IMR-90 (cell line): Measurements from ENCODE around the gene FNDC3B. TPM values are rescaled to one million over a fixed set of nuclear protein-coding genes. Genes with fewer than 3 reads are reported as not detected.
A peak's percentile ranks its signal among the peaks of the same experiment; 100 is the strongest.

Experiments used
- ATAC-seq: fragments of 200-7000 bp; cut with Tn5 transposase; 2 replicates; pipeline ENCODE4 v1.9.1; 2020; ENCODE audit warnings: low read depth, mild to moderate bottlenecking, moderate library complexity
- BruUV-seq: library from RNA; stranded (reverse); fragments of 400-500 nt; replicated peaks from 2 replicates; lab custom pipeline; 2021; lab: Mats Ljungman, UMichigan
- CTCF ChIA-PET: fragments of 300-600 bp; formaldehyde crosslinking; extraction: SDS; loops from one replicate; lab custom pipeline; 2021; ENCODE audit warnings: antibody characterized with exemption; lab: Yijun Ruan, JAX
- POLR2A ChIA-PET: fragments of 300-600 bp; sonication (Branson Sonifier 250); formaldehyde crosslinking; loops from one replicate; lab custom pipeline; 2022; ENCODE audit warnings: antibody characterized with exemption; ENCODE audit not compliant: unreplicated experiment; lab: Charles Lee
- DNase-seq: peaks from one replicate; pipeline ENCODE4 v3.0.0; 2013
- H2AFZ ChIP-seq: replicated peaks from 2 replicates; pipeline ENCODE3; 2013; ENCODE audit warnings: low read length, mild to moderate bottlenecking; ENCODE audit not compliant: poor library complexity
- H2AK5ac ChIP-seq: 2 replicates; pipeline ENCODE4 v1.6.1; 2013; ENCODE audit warnings: low read depth, low read length, inconsistent platforms
- H2AK9ac ChIP-seq: replicated peaks from 2 replicates; pipeline ENCODE3; 2013; ENCODE audit warnings: mild to moderate bottlenecking, low read depth, low read length, moderate library complexity; ENCODE audit not compliant: poor library complexity
- H2BK120ac ChIP-seq: 2 replicates; pipeline ENCODE4 v1.6.1; 2013; ENCODE audit warnings: low read depth, low read length, inconsistent platforms
- H2BK15ac ChIP-seq: 3 replicates; pipeline ENCODE4 v1.6.1; 2013; ENCODE audit warnings: low read depth, low read length, inconsistent platforms
- H2BK20ac ChIP-seq: 2 replicates; pipeline ENCODE4 v1.6.1; 2013; ENCODE audit warnings: low read depth, mild to moderate bottlenecking, inconsistent platforms, low read length, moderate library complexity
- H2BK5ac ChIP-seq: 2 replicates; pipeline ENCODE4 v1.6.1; 2013; ENCODE audit warnings: mild to moderate bottlenecking, low read depth, low read length, inconsistent platforms; ENCODE audit not compliant: poor library complexity, severe bottlenecking
- H3K14ac ChIP-seq: replicated peaks from 2 replicates; pipeline ENCODE4 v1.6.1; 2013; ENCODE audit warnings: low read depth, low read length, inconsistent platforms
- H3K18ac ChIP-seq: 2 replicates; pipeline ENCODE4 v1.6.1; 2013; ENCODE audit warnings: low read depth, low read length, control low read depth
- H3K23ac ChIP-seq: 2 replicates; pipeline ENCODE4 v1.6.1; 2013; ENCODE audit warnings: low read depth, low read length, inconsistent platforms
- H3K27ac ChIP-seq: 2 replicates; pipeline ENCODE4 v1.5.1; 2013; ENCODE audit warnings: mild to moderate bottlenecking, control low read depth, low read length; ENCODE audit not compliant: insufficient read depth
- H3K27me3 ChIP-seq: 2 replicates; pipeline ENCODE4 v1.6.1; 2013; ENCODE audit warnings: low read length; ENCODE audit not compliant: control insufficient read depth, insufficient read depth
- H3K36me3 ChIP-seq: 2 replicates; pipeline ENCODE4 v1.6.1; 2013; ENCODE audit warnings: low read length, mixed read lengths; ENCODE audit not compliant: control insufficient read depth, insufficient read depth
- H3K4ac ChIP-seq: 2 replicates; pipeline ENCODE4 v1.6.1; 2013; ENCODE audit warnings: low read depth, low read length, inconsistent platforms
- H3K4me1 ChIP-seq: 2 replicates; pipeline ENCODE4 v1.6.1; 2013; ENCODE audit warnings: low read length, mixed read lengths; ENCODE audit not compliant: control insufficient read depth, insufficient read depth
- H3K4me2 ChIP-seq: 2 replicates; pipeline ENCODE4 v1.6.1; 2013; ENCODE audit warnings: low read depth, mild to moderate bottlenecking, control low read depth, low read length, moderate library complexity
- H3K4me3 ChIP-seq: 2 replicates; pipeline ENCODE4 v1.5.1; 2013; ENCODE audit warnings: low read depth, mild to moderate bottlenecking, control low read depth, low read length, moderate library complexity; ENCODE audit not compliant: insufficient read depth
- H3K56ac ChIP-seq: 2 replicates; pipeline ENCODE4 v1.6.1; 2013; ENCODE audit warnings: low read length, inconsistent platforms; ENCODE audit not compliant: insufficient read depth; ENCODE audit errors: extremely low read depth
- H3K79me1 ChIP-seq, 2 experiments: 2 replicates each; pipeline ENCODE4 v1.6.1; 2013; ENCODE audit warnings: low read length in 2 of 2, inconsistent platforms in 1 of 2, low read depth in 1 of 2
- H3K9ac ChIP-seq: 2 replicates; pipeline ENCODE4 v1.6.1; 2013; ENCODE audit warnings: low read depth, low read length, control low read depth
- H3K9me1 ChIP-seq: 2 replicates; pipeline ENCODE4 v1.6.1; 2013; ENCODE audit warnings: low read length, inconsistent platforms; ENCODE audit not compliant: insufficient read depth
- H3K9me3 ChIP-seq: 2 replicates; pipeline ENCODE4 v1.6.1; 2013; ENCODE audit warnings: low read length; ENCODE audit not compliant: control insufficient read depth, insufficient read depth
- H4K20me1 ChIP-seq: 2 replicates; pipeline ENCODE4 v1.6.1; 2013; ENCODE audit warnings: low read length, inconsistent platforms; ENCODE audit not compliant: insufficient read depth
- H4K5ac ChIP-seq: 2 replicates; pipeline ENCODE4 v1.6.1; 2013; ENCODE audit warnings: mild to moderate bottlenecking, low read depth, low read length, control low read depth
- H4K8ac ChIP-seq, 2 experiments: 2 replicates each; pipeline ENCODE4 v1.6.1; 2013; ENCODE audit warnings: low read depth in 2 of 2, low read length in 2 of 2, control low read depth in 1 of 2, inconsistent platforms in 1 of 2
- H4K91ac ChIP-seq: 2 replicates; pipeline ENCODE4 v1.6.1; 2013; ENCODE audit warnings: low read depth, low read length, inconsistent platforms; ENCODE audit not compliant: insufficient read depth
- BHLHE40 ChIP-seq: fragments of 150-350 bp; IDR thresholded peaks from 2 replicates; pipeline ENCODE4 v1.6.1; 2016; ENCODE audit warnings: mild to moderate bottlenecking, low read depth, low read length
- CHD1 ChIP-seq: IDR thresholded peaks from 2 replicates; pipeline ENCODE4 v1.6.1; 2012; ENCODE audit warnings: low read depth, low read length, improper control_type of control experiment
- FOS ChIP-seq: fragments of 150-350 bp; IDR thresholded peaks from 2 replicates; pipeline ENCODE4 v1.6.1; 2016; ENCODE audit warnings: low read depth, low read length
- MAZ ChIP-seq: IDR thresholded peaks from 2 replicates; pipeline ENCODE4 v1.6.1; 2012; ENCODE audit warnings: low read depth, mild to moderate bottlenecking, low read length, improper control_type of control experiment, moderate library complexity, borderline replicate concordance
- MXI1 ChIP-seq: IDR thresholded peaks from 2 replicates; pipeline ENCODE4 v1.6.1; 2012; ENCODE audit warnings: low read depth, mild to moderate bottlenecking, low read length, moderate library complexity, borderline replicate concordance
- NFE2L2 ChIP-seq: fragments of 150-350 bp; IDR thresholded peaks from 2 replicates; pipeline ENCODE4 v1.6.1; 2016; ENCODE audit warnings: low read depth, mild to moderate bottlenecking, low read length
- POLR2A ChIP-seq: IDR thresholded peaks from 2 replicates; pipeline ENCODE4 v1.6.1; 2012; ENCODE audit warnings: mild to moderate bottlenecking, low read depth, low read length
- RAD21 ChIP-seq: IDR thresholded peaks from 2 replicates; pipeline ENCODE4 v1.6.1; 2012; ENCODE audit warnings: low read length, improper control_type of control experiment
- RCOR1 ChIP-seq: IDR thresholded peaks from 2 replicates; pipeline ENCODE4 v1.6.1; 2012; ENCODE audit warnings: mild to moderate bottlenecking, low read length, improper control_type of control experiment; ENCODE audit not compliant: insufficient replicate concordance
- RFX5 ChIP-seq: IDR thresholded peaks from 2 replicates; pipeline ENCODE4 v1.8.0; 2012; ENCODE audit warnings: low read depth, mild to moderate bottlenecking, low read length, moderate library complexity
- SMC3 ChIP-seq: fragments of 150-350 bp; IDR thresholded peaks from 2 replicates; pipeline ENCODE4 v1.6.1; 2016; ENCODE audit warnings: low read depth, mild to moderate bottlenecking, antibody characterized with exemption, low read length, moderate library complexity
- WGBS, 2 experiments: methylation state at CpG; one replicate each; pipeline versions ENCODE4 v1.1.5 to v1.1.7; 2013; ENCODE audit warnings: missing lambda C conversion rate in 2 of 2; ENCODE audit not compliant: insufficient read length in 1 of 2; ENCODE audit errors: extremely low coverage in 2 of 2; 5-methylcytosine and 5-hydroxymethylcytosine counted together
- dilution Hi-C: fragments of 300-500 bp; cut with HindIII; formaldehyde crosslinking; loops from one replicate; pipeline ENCODE4 v1.14.3; 2018; ENCODE audit warnings: low sequenced_read_pairs; ENCODE audit not compliant: unreplicated experiment
- in situ Hi-C: fragments of 300-500 bp; cut with MboI; formaldehyde crosslinking; loops from 3 replicates; pipeline ENCODE4 v1.14.3; 2019; ENCODE audit warnings: low sequenced_read_pairs, inconsistent platforms, mixed read lengths
- intact Hi-C: fragments of 100-400 bp; cut with micrococcal nuclease; formaldehyde crosslinking; loops from 2 replicates; pipeline ENCODE4 v1.10.0; 2022
- polyA plus RNA-seq, 3 experiments: library from polyadenylated mRNA; depleted of rRNA; stranded (reverse); fragments of >200 nt; gene quantifications; 2 replicates each; pipeline ENCODE4 v1.2.3, GENCODE V29; 2012; ENCODE audit warnings: low replicate concordance in 1 of 3
- total RNA-seq: library from RNA; depleted of rRNA; stranded (reverse); fragments of >200 nt; gene quantifications from 2 replicates; pipeline ENCODE4 v1.2.3, GENCODE V29; 2012
- TF ChIP-seq, protein P1 (sequence below): fragments of 150-350 bp; IDR thresholded peaks from 2 replicates; pipeline ENCODE4 v1.6.1; 2016; ENCODE audit warnings: low read depth, mild to moderate bottlenecking, low read length, moderate library complexity, borderline replicate concordance
- TF ChIP-seq, protein P2 (sequence below): conservative IDR thresholded peaks from 2 replicates; pipeline ENCODE4 v1.5.1; 2012; ENCODE audit warnings: mild to moderate bottlenecking, low read depth, low read length, improper control_type of control experiment
- TF ChIP-seq, protein P3 (sequence below): fragments of 150-350 bp; IDR thresholded peaks from 2 replicates; pipeline ENCODE4 v1.6.1; 2017; ENCODE audit warnings: mild to moderate bottlenecking, antibody characterized with exemption, low read length, low read depth

FNDC3B gene
- total and polyA plus RNA-seq, 2 of the 4 experiments (the other 2 are of a cell fraction) = 23.9 to 150 TPM

DNA sequence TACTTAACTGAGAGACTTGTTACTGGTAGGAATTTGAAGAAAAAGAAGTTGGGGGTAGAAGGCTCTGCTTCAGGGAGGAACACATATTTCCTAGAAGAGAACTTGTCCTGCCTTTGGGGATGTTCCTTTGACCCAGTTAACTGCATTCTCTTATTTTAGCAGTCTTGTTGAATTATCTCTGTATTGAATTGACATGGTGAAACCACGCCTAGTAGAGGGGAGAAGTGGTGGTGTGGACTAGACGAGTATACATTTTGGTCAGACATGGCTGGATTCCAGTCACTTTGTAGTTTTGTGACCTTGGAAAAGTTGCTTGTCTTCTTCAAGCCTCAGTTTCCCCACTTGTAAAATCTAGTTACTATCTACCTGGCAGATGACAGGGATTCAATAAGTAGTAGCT lies 87.8 kb downstream of the FNDC3B start:
- Histone ChIP-seq H4K91ac (no peak overlapping the region), H4K20me1 (peaks cover 80% of the 10 kb centered on the region), H3K14ac (0 out of 2 replicates have a peak overlapping the region, but pooled peaks have one; percentile 12), H3K4ac (peak overlapping the region; percentile 22; the same call in 1 of the 2 replicates), H3K18ac (peak overlapping the region; percentile 24; the same call in 1 of the 2 replicates), H3K9me1 (peaks cover 28% of the 10 kb centered on the region), H3K4me2 (no peak overlapping the region), H4K8ac (peak overlapping the region in 1 of 2 experiments; percentile 30; a peak in 2 of 4 replicates), H3K9ac (no peak overlapping the region), H3K36me3 (peaks cover 19% of the 10 kb centered on the region), H3K9me3 (no peaks in the 10 kb centered on the region), H2BK5ac (no peak overlapping the region), H2AK5ac (0 out of 2 replicates have a peak overlapping the region, but pooled peaks have one; percentile 17), H2BK20ac (peak overlapping the region; percentile 47; the same call in 1 of the 2 replicates), H3K27me3 (no peaks in the 10 kb centered on the region), H2BK120ac (no peak overlapping the region), H2BK15ac (no peak overlapping the region; the same call in 2 of the 3 replicates), H3K4me1 (peaks cover 33% of the 10 kb centered on the region), H2AK9ac (no peak overlapping the region), H3K27ac (no peak overlapping the region), H3K56ac (no peak overlapping the region), H2AFZ (no peak overlapping the region), H3K23ac (peak overlapping the region; percentile 67; the same call in 1 of the 2 replicates), H3K79me1 (peaks cover 47 to 84% of the 10 kb centered on the region in 2 experiments), H4K5ac (no peak overlapping the region), H3K4me3 (no peak overlapping the region)
- TF ChIP-seq BHLHE40 = no peak
- no peak for TF ChIP-seq RFX5
- TF ChIP-seq SMC3 = no peak
- no peak for TF ChIP-seq FOS
- TF ChIP-seq, protein P1, sequence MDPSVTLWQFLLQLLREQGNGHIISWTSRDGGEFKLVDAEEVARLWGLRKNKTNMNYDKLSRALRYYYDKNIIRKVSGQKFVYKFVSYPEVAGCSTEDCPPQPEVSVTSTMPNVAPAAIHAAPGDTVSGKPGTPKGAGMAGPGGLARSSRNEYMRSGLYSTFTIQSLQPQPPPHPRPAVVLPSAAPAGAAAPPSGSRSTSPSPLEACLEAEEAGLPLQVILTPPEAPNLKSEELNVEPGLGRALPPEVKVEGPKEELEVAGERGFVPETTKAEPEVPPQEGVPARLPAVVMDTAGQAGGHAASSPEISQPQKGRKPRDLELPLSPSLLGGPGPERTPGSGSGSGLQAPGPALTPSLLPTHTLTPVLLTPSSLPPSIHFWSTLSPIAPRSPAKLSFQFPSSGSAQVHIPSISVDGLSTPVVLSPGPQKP = no peak
- TF ChIP-seq, protein P2, sequence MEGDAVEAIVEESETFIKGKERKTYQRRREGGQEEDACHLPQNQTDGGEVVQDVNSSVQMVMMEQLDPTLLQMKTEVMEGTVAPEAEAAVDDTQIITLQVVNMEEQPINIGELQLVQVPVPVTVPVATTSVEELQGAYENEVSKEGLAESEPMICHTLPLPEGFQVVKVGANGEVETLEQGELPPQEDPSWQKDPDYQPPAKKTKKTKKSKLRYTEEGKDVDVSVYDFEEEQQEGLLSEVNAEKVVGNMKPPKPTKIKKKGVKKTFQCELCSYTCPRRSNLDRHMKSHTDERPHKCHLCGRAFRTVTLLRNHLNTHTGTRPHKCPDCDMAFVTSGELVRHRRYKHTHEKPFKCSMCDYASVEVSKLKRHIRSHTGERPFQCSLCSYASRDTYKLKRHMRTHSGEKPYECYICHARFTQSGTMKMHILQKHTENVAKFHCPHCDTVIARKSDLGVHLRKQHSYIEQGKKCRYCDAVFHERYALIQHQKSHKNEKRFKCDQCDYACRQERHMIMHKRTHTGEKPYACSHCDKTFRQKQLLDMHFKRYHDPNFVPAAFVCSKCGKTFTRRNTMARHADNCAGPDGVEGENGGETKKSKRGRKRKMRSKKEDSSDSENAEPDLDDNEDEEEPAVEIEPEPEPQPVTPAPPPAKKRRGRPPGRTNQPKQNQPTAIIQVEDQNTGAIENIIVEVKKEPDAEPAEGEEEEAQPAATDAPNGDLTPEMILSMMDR = no peak
- no peak for TF ChIP-seq POLR2A
- TF ChIP-seq, protein P3, sequence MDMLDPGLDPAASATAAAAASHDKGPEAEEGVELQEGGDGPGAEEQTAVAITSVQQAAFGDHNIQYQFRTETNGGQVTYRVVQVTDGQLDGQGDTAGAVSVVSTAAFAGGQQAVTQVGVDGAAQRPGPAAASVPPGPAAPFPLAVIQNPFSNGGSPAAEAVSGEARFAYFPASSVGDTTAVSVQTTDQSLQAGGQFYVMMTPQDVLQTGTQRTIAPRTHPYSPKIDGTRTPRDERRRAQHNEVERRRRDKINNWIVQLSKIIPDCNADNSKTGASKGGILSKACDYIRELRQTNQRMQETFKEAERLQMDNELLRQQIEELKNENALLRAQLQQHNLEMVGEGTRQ = no peak
- no peak for TF ChIP-seq CHD1
- TF ChIP-seq NFE2L2 = no peak
- TF ChIP-seq MAZ = no peak
- TF ChIP-seq RAD21 = no peak
- TF ChIP-seq RCOR1 = no peak
- no peak for TF ChIP-seq MXI1
- dilution Hi-C loops (no loop called here), in situ Hi-C loops (no loop called here), intact Hi-C loops (no loop called here)
- no TSS peak for BruUV-seq
- no CpG with 5 or more reads among the region's 2 CpGs for WGBS, 2 experiments
- ChIA-PET POLR2A (interaction anchor here (0.6 kb wide), 1 partner anchor 286 kb away, joined by 7 read pairs; no protein-coding TSS in a partner anchor), CTCF (no interaction called here)
- no peak for ATAC-seq
- no peak for DNase-seq
